Keratinocyte (primary cell): ENCODE data around the gene ATP1A3. TPM values are rescaled to one million over a fixed set of nuclear protein-coding genes. Genes with fewer than 3 reads are reported as not detected.

Source experiments
- DNase-seq: peaks from one replicate; pipeline ENCODE4 v3.0.0-alpha.2; 2011; ENCODE audit warnings: low read depth, missing footprints, low spot score
- FAIRE-seq: peaks from 2 replicates; lab custom pipeline; 2011; peaks lifted over from hg19 to GRCh38; lab: Jason Lieb, UNC
- H2AFZ ChIP-seq: 2 replicates; pipeline ENCODE4 v1.6.0; 2012; ENCODE audit warnings: low read length, control low read depth, inconsistent platforms; ENCODE audit not compliant: control insufficient read depth
- H3K27ac ChIP-seq: 2 replicates; pipeline ENCODE4 v1.5.1; 2011; ENCODE audit warnings: low read length; ENCODE audit not compliant: control insufficient read depth, insufficient read depth
- H3K27me3 ChIP-seq: 3 replicates; pipeline ENCODE4 v1.6.0; 2011; ENCODE audit warnings: low read length; ENCODE audit not compliant: control insufficient read depth, insufficient read depth; ENCODE audit errors: extremely low read depth
- H3K36me3 ChIP-seq, 2 experiments: 2 replicates in 1 of 2; 3 replicates in 1 of 2; pipeline ENCODE4 v1.5.1; 2011; ENCODE audit warnings: low read length in 2 of 2, mild to moderate bottlenecking in 1 of 2; ENCODE audit not compliant: control insufficient read depth in 2 of 2, insufficient read depth in 2 of 2; ENCODE audit errors: extremely low read depth in 1 of 2
- H3K4me1 ChIP-seq: 3 replicates; pipeline ENCODE4 v1.5.1; 2011; ENCODE audit warnings: low read length; ENCODE audit not compliant: control insufficient read depth, insufficient read depth; ENCODE audit errors: extremely low read depth
- H3K4me2 ChIP-seq: 3 replicates; pipeline ENCODE4 v1.6.0; 2011; ENCODE audit warnings: low read depth, low read length; ENCODE audit not compliant: control insufficient read depth, insufficient read depth; ENCODE audit errors: extremely low read depth
- H3K4me3 ChIP-seq, 3 experiments: fragments of 200-600 bp in 1 of 3; sonication (generic) in 1 of 3; 2 replicates in 2 of 3; 3 replicates in 1 of 3; pipeline ENCODE4 v1.5.1; 2011 to 2016; ENCODE audit warnings: low read length in 3 of 3, mild to moderate bottlenecking in 3 of 3, control low read depth in 2 of 3, inconsistent platforms in 1 of 3, low read depth in 1 of 3, mixed read lengths in 1 of 3, mixed run types in 1 of 3, moderate library complexity in 1 of 3; ENCODE audit not compliant: control insufficient read depth in 2 of 3, insufficient read depth in 2 of 3; ENCODE audit errors: extremely low read depth in 1 of 3
- H3K79me2 ChIP-seq: 2 replicates; pipeline ENCODE4 v1.6.0; 2012; ENCODE audit warnings: low read length; ENCODE audit not compliant: control insufficient read depth, insufficient read depth
- H3K9ac ChIP-seq: 3 replicates; pipeline ENCODE4 v1.6.0; 2011; ENCODE audit warnings: low read length; ENCODE audit not compliant: control insufficient read depth, insufficient read depth; ENCODE audit errors: extremely low read depth
- H3K9me1 ChIP-seq: 3 replicates; pipeline ENCODE4 v1.6.0; 2011; ENCODE audit warnings: low read length; ENCODE audit not compliant: control insufficient read depth, insufficient read depth; ENCODE audit errors: extremely low read depth
- H3K9me3 ChIP-seq: 2 replicates; pipeline ENCODE4 v1.5.1; 2012; ENCODE audit warnings: low read depth, low read length; ENCODE audit not compliant: control insufficient read depth
- H4K20me1 ChIP-seq: 3 replicates; pipeline ENCODE4 v1.6.0; 2011; ENCODE audit warnings: low read length; ENCODE audit not compliant: control insufficient read depth, insufficient read depth; ENCODE audit errors: extremely low read depth
- EZH2 ChIP-seq: IDR thresholded peaks from one replicate; pipeline ENCODE4 v1.6.1; 2012; ENCODE audit warnings: inconsistent platforms, mild to moderate bottlenecking, low read length, moderate library complexity
- dilution Hi-C: fragments of 300-500 bp; cut with MboI; formaldehyde crosslinking; loops from one replicate; pipeline ENCODE4 v1.7.0; 2020; ENCODE audit warnings: low sequenced_read_pairs; ENCODE audit not compliant: extremely low pct_ligation_motif_present
- polyA plus RNA-seq, 5 experiments: library from polyadenylated mRNA; depleted of rRNA in 3 of 5; stranded (reverse) in 3 of 5; stranded (forward) in 1 of 5; unstranded in 1 of 5; fragments of >200 nt; gene quantifications; 1 replicate in 1 of 5; 2 replicates in 3 of 5; 3 replicates in 1 of 5; pipeline versions ENCODE4 v1.2.1 to v1.2.3, GENCODE V29; 2011 to 2012; ENCODE audit warnings: missing spikeins in 2 of 5, low read depth in 1 of 5, low replicate concordance in 1 of 5
- TF ChIP-seq, protein P1 (sequence below), 3 experiments: IDR thresholded peaks in 1 of 3; conservative IDR thresholded peaks in 1 of 3; optimal IDR thresholded peaks in 1 of 3; 2 replicates in 2 of 3; 3 replicates in 1 of 3; pipeline versions ENCODE3 to v1.5.1; 2011; ENCODE audit warnings: low read length in 3 of 3, mild to moderate bottlenecking in 3 of 3, moderate library complexity in 2 of 3, control low read depth in 1 of 3, inconsistent platforms in 1 of 3; ENCODE audit not compliant: insufficient read depth in 2 of 3; ENCODE audit errors: extremely low read depth in 1 of 3

Gene ATP1A3
- polyA plus RNA-seq, 1 donor (not counting 4 experiments of a cell fraction or from before 2014, with no cell fraction given) = not detected

DNA sequence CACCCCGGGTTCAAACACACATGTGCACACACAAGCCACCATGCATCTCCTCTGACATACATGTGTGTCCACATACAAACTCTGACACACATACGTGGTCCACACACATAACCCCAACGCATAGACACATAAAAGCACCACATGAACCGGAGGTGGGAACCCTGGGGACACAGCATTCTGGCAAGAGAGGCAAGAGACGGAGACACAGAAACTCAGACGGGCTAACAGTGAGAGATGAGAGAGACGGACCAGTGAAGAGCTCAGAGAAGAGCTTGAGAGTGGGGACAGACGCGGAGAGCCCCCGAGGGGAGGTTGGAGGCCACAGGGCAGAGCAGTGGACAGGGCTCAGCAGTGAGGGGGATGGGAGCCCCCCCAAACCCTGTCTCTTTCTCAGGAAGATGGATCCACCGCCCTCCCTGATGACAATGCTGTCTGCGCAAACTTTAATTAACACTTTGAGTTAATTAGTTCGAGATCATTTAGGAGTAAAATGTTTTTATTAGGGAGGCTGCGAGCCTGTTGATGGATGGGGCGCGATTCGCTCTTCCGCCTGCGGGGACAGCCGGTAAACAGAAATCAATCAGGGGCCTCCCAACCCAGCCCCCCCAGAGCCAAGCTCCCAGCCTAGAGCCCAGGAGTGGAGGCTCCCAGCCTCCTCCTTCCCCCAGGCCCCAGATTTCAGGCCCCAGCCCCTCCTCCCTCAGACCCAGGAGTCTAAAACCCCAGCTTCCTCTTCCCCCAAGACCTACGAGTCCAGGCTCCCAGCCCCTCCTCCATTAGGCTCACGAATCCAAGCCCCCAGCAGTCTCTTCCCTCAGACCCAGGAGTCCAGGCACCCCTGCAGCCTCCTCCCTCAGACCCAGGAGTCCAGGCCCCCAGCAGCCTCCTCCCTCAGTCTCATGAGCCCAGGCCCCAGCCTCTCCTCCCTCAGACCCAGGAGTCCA is 56.2 kb downstream of the ATP1A3 start:
- Histone ChIP-seq H3K4me3 (no peak overlapping the region), H3K9ac (no peak overlapping the region), H3K36me3 (no peaks in the 10 kb centered on the region), H3K4me2 (no peak overlapping the region), H3K79me2 (no peaks in the 10 kb centered on the region), H3K9me3 (no peaks in the 10 kb centered on the region), H3K27ac (no peak overlapping the region), H4K20me1 (peaks cover 3% of the 10 kb centered on the region), H3K4me1 (peaks cover 15% of the 10 kb centered on the region), H3K27me3 (peaks cover 65% of the 10 kb centered on the region), H3K9me1 (no peaks in the 10 kb centered on the region), H2AFZ (no peak overlapping the region)
- no peak for FAIRE-seq
- dilution Hi-C loops = no loop called here
- DNase-seq = no peak
- no peak for TF ChIP-seq EZH2
- TF ChIP-seq, protein P1, sequence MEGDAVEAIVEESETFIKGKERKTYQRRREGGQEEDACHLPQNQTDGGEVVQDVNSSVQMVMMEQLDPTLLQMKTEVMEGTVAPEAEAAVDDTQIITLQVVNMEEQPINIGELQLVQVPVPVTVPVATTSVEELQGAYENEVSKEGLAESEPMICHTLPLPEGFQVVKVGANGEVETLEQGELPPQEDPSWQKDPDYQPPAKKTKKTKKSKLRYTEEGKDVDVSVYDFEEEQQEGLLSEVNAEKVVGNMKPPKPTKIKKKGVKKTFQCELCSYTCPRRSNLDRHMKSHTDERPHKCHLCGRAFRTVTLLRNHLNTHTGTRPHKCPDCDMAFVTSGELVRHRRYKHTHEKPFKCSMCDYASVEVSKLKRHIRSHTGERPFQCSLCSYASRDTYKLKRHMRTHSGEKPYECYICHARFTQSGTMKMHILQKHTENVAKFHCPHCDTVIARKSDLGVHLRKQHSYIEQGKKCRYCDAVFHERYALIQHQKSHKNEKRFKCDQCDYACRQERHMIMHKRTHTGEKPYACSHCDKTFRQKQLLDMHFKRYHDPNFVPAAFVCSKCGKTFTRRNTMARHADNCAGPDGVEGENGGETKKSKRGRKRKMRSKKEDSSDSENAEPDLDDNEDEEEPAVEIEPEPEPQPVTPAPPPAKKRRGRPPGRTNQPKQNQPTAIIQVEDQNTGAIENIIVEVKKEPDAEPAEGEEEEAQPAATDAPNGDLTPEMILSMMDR (optimal IDR thresholded peaks at IDR 0.05 in 1 of 3, IDR thresholded peaks at IDR 0.05 in 1 of 3, conservative IDR thresholded peaks at IDR 0.05 in 1 of 3; ENCODE audit: extremely low read depth in 1 of 3, insufficient read depth in 2 of 3, low read length in 3 of 3) = no peak

DNA sequence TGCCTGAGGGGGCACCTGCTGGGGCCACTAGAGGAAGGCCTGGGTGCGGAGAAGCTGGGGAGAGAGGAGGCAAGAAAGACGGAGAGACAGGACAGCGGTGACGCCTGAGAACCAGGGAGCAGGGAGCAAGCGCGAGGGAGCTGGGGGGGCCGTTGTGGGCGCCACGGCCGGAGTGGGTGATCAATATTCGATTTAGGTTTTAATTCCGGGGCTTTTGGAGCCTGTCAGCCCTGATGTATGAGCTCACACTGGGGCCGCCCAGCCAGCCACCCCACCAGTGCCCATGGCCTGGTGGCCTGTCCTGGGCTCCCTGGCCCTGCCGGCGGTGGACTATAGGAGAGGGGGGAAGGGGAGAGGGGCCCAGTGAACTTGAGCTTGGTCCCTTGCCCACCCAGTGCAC is 57.1 kb downstream of the ATP1A3 start:
- FAIRE-seq (no peak), DNase-seq (no peak)
- no peaks in the 10 kb centered on the region for H3K9me1 ChIP-seq
- no peaks in the 10 kb centered on the region for H3K36me3 ChIP-seq
- no peak overlapping the region for H3K4me3 ChIP-seq
- H3K4me2 ChIP-seq = no peak overlapping the region
- TF ChIP-seq, protein P1 (optimal IDR thresholded peaks at IDR 0.05 in 1 of 3, IDR thresholded peaks at IDR 0.05 in 1 of 3, conservative IDR thresholded peaks at IDR 0.05 in 1 of 3; ENCODE audit: extremely low read depth in 1 of 3, insufficient read depth in 2 of 3, low read length in 3 of 3) = no peak
- TF ChIP-seq EZH2 = no peak
- H3K4me1 ChIP-seq = peaks cover 15% of the 10 kb centered on the region
- H3K9me3 ChIP-seq = no peaks in the 10 kb centered on the region
- H3K27ac ChIP-seq = no peak overlapping the region
- dilution Hi-C loops = no loop called here
- H3K9ac ChIP-seq = no peak overlapping the region
- H2AFZ ChIP-seq = no peak overlapping the region
- H4K20me1 ChIP-seq = peaks cover 3% of the 10 kb centered on the region
- H3K79me2 ChIP-seq = no peaks in the 10 kb centered on the region
- H3K27me3 ChIP-seq = peaks cover 73% of the 10 kb centered on the region
